GM13976 (cell line): ENCODE measurements around the gene SCAP.
"Not testable (repeated sequence)": the region's sequence is repeated elsewhere in the genome, so short reads cannot be mapped to it uniquely, and the experiment has no call there.

Source experiments
- DNase-seq: peaks from one replicate; pipeline ENCODE4 v3.0.0; 2012; ENCODE audit warnings: low spot score
- in situ Hi-C: fragments of 300-500 bp; cut with MboI; formaldehyde crosslinking; loops from one replicate; pipeline ENCODE4 v1.12.0; 2022; ENCODE audit warnings: low sequenced_read_pairs, mixed read lengths, inconsistent platforms; ENCODE audit not compliant: unreplicated experiment
- TF ChIP-seq, protein P1 (sequence below): IDR thresholded peaks from 2 replicates; pipeline ENCODE4 v1.5.1; 2012; ENCODE audit warnings: borderline replicate concordance, mild to moderate bottlenecking; ENCODE audit not compliant: insufficient read depth; ENCODE audit errors: extremely low read depth, missing control alignments, control extremely low read depth

Gene SCAP

DNA sequence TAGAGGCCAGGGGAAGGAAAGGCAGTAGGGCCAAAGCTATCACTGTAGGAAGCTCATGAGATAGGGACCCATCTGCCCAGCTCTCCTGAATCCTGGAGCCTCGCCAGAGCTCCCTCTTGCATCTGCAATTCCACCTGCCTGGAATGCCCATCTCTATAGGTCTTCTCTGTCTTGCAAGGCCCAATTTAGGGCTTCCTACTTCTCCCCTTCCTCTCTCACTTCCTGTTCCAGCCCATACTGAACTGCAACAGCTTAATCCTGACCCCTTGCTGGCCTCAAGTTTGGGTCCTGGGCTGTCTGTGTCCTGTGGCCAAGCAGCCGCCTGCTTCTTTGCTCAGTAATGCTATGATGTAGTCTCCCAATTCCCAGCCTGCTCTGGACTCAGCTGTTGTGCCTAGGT lies 98.6 kb downstream of the SCAP start:
- in situ Hi-C loops: no loop called here

DNA sequence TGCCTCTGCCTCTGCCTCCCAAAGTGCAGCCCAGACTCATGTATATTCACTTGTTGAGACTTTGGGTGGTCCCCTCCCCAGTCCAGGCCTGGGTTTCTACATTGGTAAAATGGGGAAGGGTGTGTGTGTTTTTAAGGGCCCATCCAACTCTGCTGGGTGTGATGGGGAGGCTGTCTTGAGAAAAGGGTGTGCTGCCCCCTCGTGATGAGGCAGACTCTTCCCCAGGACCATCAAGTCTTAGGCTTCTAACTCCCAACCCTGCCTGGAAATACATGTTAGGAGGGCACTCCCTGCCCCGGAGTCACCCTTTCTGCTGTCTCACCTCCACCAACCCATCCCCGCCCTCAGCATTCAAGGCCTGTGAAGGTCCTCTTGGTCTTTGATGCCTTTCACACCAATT lies 99.3 kb downstream of the SCAP start:
- in situ Hi-C loops: no loop called here
- TF ChIP-seq, protein P1, sequence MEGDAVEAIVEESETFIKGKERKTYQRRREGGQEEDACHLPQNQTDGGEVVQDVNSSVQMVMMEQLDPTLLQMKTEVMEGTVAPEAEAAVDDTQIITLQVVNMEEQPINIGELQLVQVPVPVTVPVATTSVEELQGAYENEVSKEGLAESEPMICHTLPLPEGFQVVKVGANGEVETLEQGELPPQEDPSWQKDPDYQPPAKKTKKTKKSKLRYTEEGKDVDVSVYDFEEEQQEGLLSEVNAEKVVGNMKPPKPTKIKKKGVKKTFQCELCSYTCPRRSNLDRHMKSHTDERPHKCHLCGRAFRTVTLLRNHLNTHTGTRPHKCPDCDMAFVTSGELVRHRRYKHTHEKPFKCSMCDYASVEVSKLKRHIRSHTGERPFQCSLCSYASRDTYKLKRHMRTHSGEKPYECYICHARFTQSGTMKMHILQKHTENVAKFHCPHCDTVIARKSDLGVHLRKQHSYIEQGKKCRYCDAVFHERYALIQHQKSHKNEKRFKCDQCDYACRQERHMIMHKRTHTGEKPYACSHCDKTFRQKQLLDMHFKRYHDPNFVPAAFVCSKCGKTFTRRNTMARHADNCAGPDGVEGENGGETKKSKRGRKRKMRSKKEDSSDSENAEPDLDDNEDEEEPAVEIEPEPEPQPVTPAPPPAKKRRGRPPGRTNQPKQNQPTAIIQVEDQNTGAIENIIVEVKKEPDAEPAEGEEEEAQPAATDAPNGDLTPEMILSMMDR: no peak
- DNase-seq: no peak

More for the DNA sequence above, 98.6 kb downstream of the SCAP start:
- TF ChIP-seq, protein P1: no peak
- DNase-seq: no peak

DNA sequence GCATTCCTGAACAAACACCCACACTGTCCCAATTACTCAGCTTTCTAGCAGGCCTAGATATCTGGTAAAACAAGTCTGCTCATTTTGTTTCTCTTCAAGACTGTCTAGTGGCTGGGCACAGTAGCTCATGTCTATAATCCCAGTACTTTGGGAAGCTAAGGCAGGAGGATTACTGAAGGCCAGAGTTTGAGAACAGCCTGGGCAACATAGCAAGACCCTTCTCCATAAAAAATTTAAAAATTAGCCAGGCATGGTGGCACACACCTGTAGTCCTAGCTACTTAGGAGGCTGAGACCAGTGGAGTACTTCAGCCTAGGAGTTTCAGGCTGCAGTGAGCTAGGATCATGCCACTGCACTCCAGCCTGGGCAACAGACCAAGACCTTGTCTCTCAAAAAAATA lies 101.2 kb downstream of the SCAP start:
- in situ Hi-C loops: loop anchor here (25.0 kb wide), 3 partner anchors 362 to 662 kb away; partner anchors contain the start of genes PRSS50 and TMIE
- TF ChIP-seq, protein P1: no peak
- no peak for DNase-seq

DNA sequence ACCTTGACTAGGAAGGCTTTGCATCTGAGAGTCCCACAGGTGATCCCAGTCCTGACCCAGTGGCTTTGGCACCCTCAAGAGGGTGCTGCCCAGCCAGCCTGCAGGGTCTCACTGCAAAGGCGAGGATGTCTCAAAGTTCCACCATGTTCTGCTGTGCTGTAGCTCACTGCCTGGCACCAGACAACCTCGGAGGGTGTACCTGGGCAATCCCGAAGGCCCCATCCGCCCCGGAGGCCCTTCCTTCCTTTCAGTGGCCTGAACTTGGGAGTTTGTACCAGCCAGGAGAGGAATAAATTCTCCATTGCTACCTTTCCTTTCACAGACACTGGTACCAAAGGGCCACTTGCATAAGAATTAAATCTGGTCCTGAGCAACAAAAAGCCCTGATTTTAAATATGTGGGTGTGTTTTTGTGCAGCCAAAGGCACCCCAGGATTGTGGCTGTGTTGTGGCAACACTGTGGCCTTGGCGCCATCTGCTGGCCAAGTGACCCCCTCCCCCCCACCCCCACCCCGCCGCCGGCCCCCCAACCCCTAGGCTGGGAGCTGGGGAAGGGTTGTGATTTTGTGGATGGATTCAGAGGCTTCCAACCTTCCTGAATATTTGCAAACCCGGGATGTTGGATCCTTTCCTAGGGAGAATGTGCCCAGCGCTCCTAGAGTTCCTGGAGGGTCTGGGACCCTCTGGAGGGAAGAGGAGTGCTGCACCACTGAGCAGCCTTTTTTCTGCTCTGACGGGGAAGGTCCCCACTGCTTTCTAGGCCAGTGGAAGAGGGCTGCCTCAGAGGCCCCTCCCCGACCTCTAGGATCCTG lies 104.6 kb downstream of the SCAP start:
- TF ChIP-seq, protein P1: no peak
- in situ Hi-C loops: loop anchor here (25.0 kb wide), 3 partner anchors 359 to 659 kb away; partner anchors contain the start of genes PRSS50 and TMIE
- DNase-seq: peak; percentile 84

DNA sequence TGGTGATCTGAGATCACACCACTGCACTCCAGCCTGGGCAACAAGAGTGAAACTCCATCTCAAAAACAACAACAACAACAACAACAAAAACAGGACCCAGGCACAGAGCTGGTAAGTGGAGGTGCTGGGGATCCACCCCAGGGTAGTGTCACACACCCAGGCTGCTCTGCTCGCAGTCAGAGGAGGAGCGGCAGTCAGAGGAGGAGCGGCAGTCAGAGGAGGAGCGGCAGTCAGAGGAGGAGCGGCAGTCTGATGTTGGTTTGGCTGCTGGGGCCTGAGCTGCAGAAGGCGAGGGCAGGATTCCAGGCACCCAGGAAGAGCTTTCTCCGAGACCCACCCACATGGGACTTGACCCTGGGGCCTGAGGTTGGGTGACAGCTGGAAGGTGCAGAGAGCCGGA lies 105.7 kb downstream of the SCAP start:
- not testable (repeated sequence) for DNase-seq
- in situ Hi-C loops: loop anchor here (25.0 kb wide), 3 partner anchors 358 to 658 kb away; partner anchors contain the start of genes PRSS50 and TMIE

DNA sequence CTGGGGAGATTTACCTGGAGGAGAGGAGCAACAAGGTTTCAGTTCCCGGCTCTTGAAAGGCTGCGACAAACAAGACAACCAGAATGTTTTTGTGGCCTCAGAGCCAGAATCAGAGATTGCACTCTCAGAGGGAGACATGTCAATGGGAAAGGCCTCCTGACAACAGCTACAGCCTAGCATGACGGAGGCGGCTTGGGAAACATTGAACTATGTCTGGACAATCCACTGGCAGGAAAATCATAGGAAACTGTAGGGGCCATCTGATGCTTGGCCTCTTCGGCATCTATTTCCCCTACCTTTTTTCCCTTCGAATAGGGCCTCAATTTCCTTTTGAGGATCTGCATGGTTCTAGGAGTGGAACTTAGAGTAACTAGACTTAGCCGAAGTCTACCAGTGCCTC lies 108.1 kb downstream of the SCAP start:
- in situ Hi-C loops: loop anchor here (25.0 kb wide), 3 partner anchors 355 to 655 kb away; partner anchors contain the start of genes PRSS50 and TMIE
- DNase-seq: no peak
- TF ChIP-seq, protein P1: no peak

DNA sequence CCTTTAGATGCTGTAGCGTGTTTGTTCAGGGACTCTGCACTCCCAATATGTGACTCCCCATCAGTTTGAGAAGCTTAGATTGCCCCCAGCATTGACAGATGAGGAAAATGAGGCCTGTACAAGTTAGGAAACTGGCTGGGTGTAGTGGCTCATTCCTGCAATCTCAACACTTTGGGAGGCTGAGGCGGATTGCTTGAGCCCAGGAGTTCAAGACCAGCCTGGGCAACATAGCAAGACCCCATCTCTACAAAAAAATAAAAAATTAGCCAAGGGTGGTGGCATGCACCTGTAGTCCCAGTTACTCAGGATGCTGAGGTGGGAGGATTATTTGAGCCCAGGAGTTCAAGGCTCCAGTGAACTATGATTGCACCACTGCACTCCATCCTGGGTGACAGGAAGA lies 108.9 kb downstream of the SCAP start:
- in situ Hi-C loops: loop anchor here (25.0 kb wide), 3 partner anchors 355 to 655 kb away; partner anchors contain the start of genes PRSS50 and TMIE
- DNase-seq: no peak
- TF ChIP-seq, protein P1: no peak
